HEK293 (cell line): Measurements from ENCODE around the gene DGCR2.
"Not testable (repeated sequence)": the region's sequence is repeated elsewhere in the genome, so short reads cannot be mapped to it uniquely, and the experiment has no call there.

Experiments used
- CTCF ChIA-PET: fragments of 350-600 bp; formaldehyde crosslinking; extraction: SDS; loops from one replicate; lab custom pipeline; 2021; ENCODE audit warnings: antibody characterized with exemption; lab: Yijun Ruan, JAX
- POLR2A ChIA-PET: fragments of 300-600 bp; formaldehyde crosslinking; extraction: SDS; loops from one replicate; lab custom pipeline; 2020; ENCODE audit warnings: antibody characterized with exemption, inconsistent platforms; lab: Yijun Ruan, JAX
- H3K27ac ChIP-seq: fragments of 200-500 bp; sonication (Bioruptor generic); 2 replicates; pipeline ENCODE4 v1.5.1; 2014; ENCODE audit warnings: low read depth, low read length, control low read depth, inconsistent platforms; ENCODE audit errors: extremely low read depth
- H3K36me3 ChIP-seq, 2 experiments: fragments of 200-500 bp in 1 of 2; sonication (Bioruptor generic) in 1 of 2; 1 replicate in 1 of 2; 2 replicates in 1 of 2; pipeline ENCODE4 v1.5.1; 2014 to 2017; ENCODE audit warnings: inconsistent platforms in 2 of 2, low read length in 2 of 2; ENCODE audit not compliant: control insufficient read depth in 2 of 2, insufficient read depth in 1 of 2
- H3K4me1 ChIP-seq: fragments of 200-500 bp; sonication (Bioruptor generic); 2 replicates; pipeline ENCODE4 v1.5.1; 2014; ENCODE audit warnings: mild to moderate bottlenecking, low read length, inconsistent platforms; ENCODE audit not compliant: control insufficient read depth, insufficient read depth
- H3K4me3 ChIP-seq: 2 replicates; pipeline ENCODE4 v1.5.1; 2011; ENCODE audit warnings: low read depth, mild to moderate bottlenecking, control low read depth, low read length, moderate library complexity
- H3K9me3 ChIP-seq: fragments of 200-500 bp; sonication (Bioruptor generic); 2 replicates; pipeline ENCODE4 v1.5.1; 2014; ENCODE audit warnings: low read depth, low read length, inconsistent platforms; ENCODE audit not compliant: control insufficient read depth, insufficient read depth
- AEBP2 ChIP-seq: fragments of 450-650 bp; formaldehyde crosslinking; IDR thresholded peaks from 2 replicates; pipeline ENCODE4 v1.5.1; 2016; ENCODE audit warnings: missing biosample characterization, missing genetic modification characterization, borderline replicate concordance
- BCL11A ChIP-seq: fragments of 450-650 bp; formaldehyde crosslinking; IDR thresholded peaks from 2 replicates; pipeline ENCODE4 v1.5.1; 2016; ENCODE audit warnings: low read depth, missing biosample characterization, missing genetic modification characterization
- ELK4 ChIP-seq: IDR thresholded peaks from 2 replicates; pipeline ENCODE4 v1.6.1; 2011; ENCODE audit warnings: mild to moderate bottlenecking, low read depth, low read length, borderline replicate concordance
- FEZF1 ChIP-seq: fragments of 450-650 bp; formaldehyde crosslinking; IDR thresholded peaks from 2 replicates; pipeline ENCODE4 v1.5.1; 2016; ENCODE audit warnings: missing biosample characterization, missing genetic modification characterization
- OVOL3 ChIP-seq: fragments of 450-650 bp; formaldehyde crosslinking; IDR thresholded peaks from 2 replicates; pipeline ENCODE4 v1.5.1; 2016; ENCODE audit warnings: missing biosample characterization, missing genetic modification characterization
- PRDM1 ChIP-seq: fragments of 450-650 bp; formaldehyde crosslinking; IDR thresholded peaks from 2 replicates; pipeline ENCODE4; 2016; ENCODE audit warnings: missing biosample characterization, missing genetic modification characterization
- SP7 ChIP-seq: fragments of 450-650 bp; formaldehyde crosslinking; IDR thresholded peaks from 2 replicates; pipeline ENCODE4 v1.5.1; 2016; ENCODE audit warnings: missing biosample characterization, missing genetic modification characterization
- ZBTB8A ChIP-seq: fragments of 450-650 bp; formaldehyde crosslinking; IDR thresholded peaks from 2 replicates; pipeline ENCODE4 v1.5.1; 2016; ENCODE audit warnings: missing biosample characterization, missing genetic modification characterization
- ZEB2 ChIP-seq: fragments of 450-650 bp; formaldehyde crosslinking; IDR thresholded peaks from 2 replicates; pipeline ENCODE4 v1.5.1; 2016; ENCODE audit warnings: missing biosample characterization, missing genetic modification characterization
- ZNF174 ChIP-seq: fragments of 450-650 bp; formaldehyde crosslinking; IDR thresholded peaks from 2 replicates; pipeline ENCODE4 v1.5.0; 2017; ENCODE audit warnings: missing biosample characterization, mild to moderate bottlenecking, missing genetic modification characterization
- ZNF221 ChIP-seq: fragments of 450-650 bp; formaldehyde crosslinking; IDR thresholded peaks from 2 replicates; pipeline ENCODE4 v1.5.1; 2017; ENCODE audit warnings: missing biosample characterization, missing genetic modification characterization, borderline replicate concordance
- ZNF324 ChIP-seq: fragments of 450-650 bp; formaldehyde crosslinking; IDR thresholded peaks from 2 replicates; pipeline ENCODE4 v1.5.1; 2016; ENCODE audit warnings: missing biosample characterization, missing genetic modification characterization
- ZNF426 ChIP-seq: fragments of 450-650 bp; formaldehyde crosslinking; IDR thresholded peaks from 2 replicates; pipeline ENCODE4 v1.5.1; 2017; ENCODE audit warnings: missing biosample characterization, missing genetic modification characterization, mild to moderate bottlenecking, inconsistent platforms, moderate library complexity
- ZNF449 ChIP-seq: fragments of 450-650 bp; formaldehyde crosslinking; IDR thresholded peaks from 2 replicates; pipeline ENCODE4 v1.5.1; 2017; ENCODE audit warnings: missing biosample characterization, mild to moderate bottlenecking, missing genetic modification characterization, moderate library complexity
- ZNF776 ChIP-seq: fragments of 450-650 bp; formaldehyde crosslinking; IDR thresholded peaks from 2 replicates; pipeline ENCODE4 v1.5.0; 2017; ENCODE audit warnings: missing biosample characterization, missing genetic modification characterization, borderline replicate concordance
- ZNF837 ChIP-seq: fragments of 450-650 bp; formaldehyde crosslinking; IDR thresholded peaks from 2 replicates; pipeline ENCODE4 v1.5.1; 2016; ENCODE audit warnings: missing biosample characterization, missing genetic modification characterization
- ZSCAN23 ChIP-seq: fragments of 450-650 bp; formaldehyde crosslinking; IDR thresholded peaks from 2 replicates; pipeline ENCODE4 v1.5.1; 2016; ENCODE audit warnings: missing biosample characterization, missing genetic modification characterization
- ZSCAN30 ChIP-seq: fragments of 450-650 bp; IDR thresholded peaks from 2 replicates; pipeline ENCODE4 v1.5.1; 2018; ENCODE audit warnings: missing biosample characterization, mild to moderate bottlenecking, missing genetic modification characterization, moderate library complexity

DGCR2 gene

GRCh38 chr22:19013881-19014598 lies 108.2 kb downstream of the DGCR2 start:
- not testable (repeated sequence) for H3K27ac ChIP-seq, H3K4me3 ChIP-seq, H3K36me3 ChIP-seq, H3K4me1 ChIP-seq, H3K9me3 ChIP-seq
- CTCF ChIA-PET, result interaction anchor here (0.6 to 1.2 kb wide), 2 partner anchors 540 to 616 kb away, joined by 3 to 4 read pairs; no protein-coding TSS in a partner anchor
- POLR2A ChIA-PET, result interaction anchor here (0.7 kb wide), 1 partner anchor 130 kb away, joined by 5 read pairs; no protein-coding TSS in a partner anchor

GRCh38 chr22:19013411-19013810 lies 108.8 kb downstream of the DGCR2 start:
- H3K27ac ChIP-seq, H3K9me3 ChIP-seq, H3K4me1 ChIP-seq, H3K36me3 ChIP-seq, CTCF ChIA-PET, H3K4me3 ChIP-seq: not testable (repeated sequence)
- POLR2A ChIA-PET, result interaction anchor here (0.7 kb wide), 1 partner anchor 131 kb away, joined by 5 read pairs; no protein-coding TSS in a partner anchor

- ChIA-PET CTCF (no interaction called here), POLR2A (interaction anchor here (0.7 kb wide), 1 partner anchor 547 kb away, joined by 5 read pairs; no protein-coding TSS in a partner anchor)
- 0 out of 2 replicates have a peak, but pooled peaks cover 2% of the 10 kb centered on the region for H3K4me1 ChIP-seq
- H3K4me3 ChIP-seq, result no peak overlapping the region
- no peaks in the 10 kb centered on the region for H3K36me3 ChIP-seq
- TF ChIP-seq ZNF221 (tag by site-specific recombination), result no peak
- H3K27ac ChIP-seq, result no peak overlapping the region
- no peaks in the 10 kb centered on the region for H3K9me3 ChIP-seq
These were observed 109.8 kb downstream of the DGCR2 start for GRCh38 chr22:19012308-19012986.

GRCh38 chr22:19011611-19012010 lies 110.6 kb downstream of the DGCR2 start:
- H3K27ac ChIP-seq, CTCF ChIA-PET, H3K9me3 ChIP-seq, H3K4me1 ChIP-seq, H3K36me3 ChIP-seq, H3K4me3 ChIP-seq: not testable (repeated sequence)
- POLR2A ChIA-PET, result interaction anchor here (0.7 kb wide), 2 partner anchors 289 to 547 kb away, joined by 3 to 5 read pairs; no protein-coding TSS in a partner anchor

- ChIA-PET CTCF (no interaction called here), POLR2A (interaction anchor here (0.7 kb wide), 1 partner anchor 289 kb away, joined by 3 read pairs; no protein-coding TSS in a partner anchor)
- H3K4me1 ChIP-seq, result 0 out of 2 replicates have a peak, but pooled peaks cover 2% of the 10 kb centered on the region
- no peak overlapping the region for H3K4me3 ChIP-seq
- no peak overlapping the region for H3K27ac ChIP-seq
- no peaks in the 10 kb centered on the region for H3K9me3 ChIP-seq
- H3K36me3 ChIP-seq, result no peaks in the 10 kb centered on the region
- TF ChIP-seq BCL11A (tag by site-specific recombination) (no peak), ZNF324 (no peak), ZNF776 (tag by site-specific recombination) (no peak), ZSCAN23 (tag by site-specific recombination) (no peak), ZBTB8A (no peak), ELK4 (no peak), FEZF1 (peak; percentile 21; the same call in 1 of the 2 replicates), SP7 (tag by site-specific recombination) (peak; percentile 46; the same call in 1 of the 2 replicates), OVOL3 (tag by site-specific recombination) (no peak), ZNF426 (tag by site-specific recombination) (no peak), AEBP2 (tag by site-specific recombination) (no peak), PRDM1 (tag by site-specific recombination) (no peak), ZNF174 (no peak), ZSCAN30 (tag by site-specific recombination) (peak; percentile 80), ZNF449 (tag by site-specific recombination) (no peak), ZNF837 (no peak), ZEB2 (tag by site-specific recombination) (peak; percentile 32; the same call in 1 of the 2 replicates)
These were observed 111.1 kb downstream of the DGCR2 start for GRCh38 chr22:19011075-19011474.
